Ovary (tissue), 3 donors: ENCODE results near the gene CDSN.

Source experiments
- CTCF ChIP-seq, 3 donors: fragments of 450-650 bp in 2 of 3; fragments of 200-600 bp in 1 of 3; IDR thresholded peaks; one replicate each; pipeline versions ENCODE4 v1.5.1 to v1.8.0; 2016 to 2022; ENCODE audit warnings: antibody characterized with exemption in 3 of 3, mild to moderate bottlenecking in 1 of 3
- EP300 ChIP-seq: sonication (generic); formaldehyde crosslinking; IDR thresholded peaks from one replicate; pipeline ENCODE4 v1.6.1; 2017; ENCODE audit warnings: antibody characterized with exemption
- donor health status: DM: no; HTN: no; CAD: no.

- TF ChIP-seq EP300 (no peak), CTCF (IDR thresholded peaks at IDR 0.05) (no peak)
These were observed 13.2 kb downstream of the CDSN start for GRCh38 chr6:31107052-31107451.
